ENCODE data around the gene TIMM10. TPM values are rescaled to one million over a fixed set of nuclear protein-coding genes. Genes with fewer than 3 reads are reported as not detected.

The TIMM10 gene
- total and polyA plus RNA-seq, 8 donors, result 1.7 to 79.6 (median 48.9) TPM

GRCh38 chr11:57543593-57543992 is 13.0 kb upstream of the TIMM10 start:
- Histone ChIP-seq H3K4me1 (no peaks in the 10 kb centered on the region), H3K36me3 (peaks cover 0 to 29% (median 26%) of the 10 kb centered on the region in 4 donors), H3K9me3 (no peaks in the 10 kb centered on the region), H3K4me3 (no peak overlapping the region), H3K27ac (no peak overlapping the region), H3K27me3 (no peaks in the 10 kb centered on the region)
- no peak for DNase-seq
- 26 to 40% (median 34%) methylated on average over 5 to 6 of the region's 6 CpGs for WGBS, 5 donors
- intact Hi-C loops (cut with DNase I; ENCODE audit: low total_unique reads), result no loop called here
- TF ChIP-seq CTCF (IDR thresholded peaks at IDR 0.05) (no peak), POLR2A (IDR thresholded peaks at IDR 0.05) (no peak), EP300 (IDR thresholded peaks at IDR 0.05) (no peak), POLR2AphosphoS5 (IDR thresholded peaks at IDR 0.05) (no peak)

- Histone ChIP-seq H3K4me3 (no peak overlapping the region), H3K27me3 (no peaks in the 10 kb centered on the region), H3K4me1 (no peaks in the 10 kb centered on the region), H3K9me3 (no peaks in the 10 kb centered on the region), H3K27ac (no peak overlapping the region), H3K36me3 (peaks cover 0 to 20% (median 16%) of the 10 kb centered on the region in 4 donors)
- TF ChIP-seq EP300 (IDR thresholded peaks at IDR 0.05) (no peak), CTCF (IDR thresholded peaks at IDR 0.05) (no peak), POLR2A (IDR thresholded peaks at IDR 0.05) (no peak), POLR2AphosphoS5 (IDR thresholded peaks at IDR 0.05) (no peak)
- 63 to 81% (median 65%) methylated on average over 4 of the region's 4 CpGs for WGBS, 5 donors
- DNase-seq, result no peak
- intact Hi-C loops (cut with DNase I; ENCODE audit: low total_unique reads), result no loop called here
Measured at GRCh38 chr11:57542582-57542981, 12.0 kb upstream of the TIMM10 start.

GRCh38 chr11:57541169-57541568 is 10.6 kb upstream of the TIMM10 start:
- TF ChIP-seq EP300 (IDR thresholded peaks at IDR 0.05) (no peak), CTCF (IDR thresholded peaks at IDR 0.05) (no peak), POLR2AphosphoS5 (IDR thresholded peaks at IDR 0.05) (no peak), POLR2A (IDR thresholded peaks at IDR 0.05) (no peak)
- no peaks in the 10 kb centered on the region for H3K4me1 ChIP-seq
- H3K9me3 ChIP-seq, result no peaks in the 10 kb centered on the region
- peaks cover 0 to 6% (median 4%) of the 10 kb centered on the region in 4 donors for H3K36me3 ChIP-seq
- WGBS, 5 donors, result 85 to 91% (median 89%) methylated on average over 5 of the region's 5 CpGs
- no peak overlapping the region for H3K27ac ChIP-seq
- H3K4me3 ChIP-seq, result no peak overlapping the region
- DNase-seq, result no peak
- intact Hi-C loops (cut with DNase I; ENCODE audit: low total_unique reads), result no loop called here
- no peaks in the 10 kb centered on the region for H3K27me3 ChIP-seq

GRCh38 chr11:57539342-57539741 is 8.8 kb upstream of the TIMM10 start:
- Histone ChIP-seq H3K4me1 (no peaks in the 10 kb centered on the region), H3K4me3 (no peak overlapping the region), H3K27ac (no peak overlapping the region), H3K9me3 (no peaks in the 10 kb centered on the region), H3K36me3 (peaks cover 0 to 6% (median 0%) of the 10 kb centered on the region in 4 donors), H3K27me3 (no peaks in the 10 kb centered on the region)
- DNase-seq, result no peak
- intact Hi-C loops (cut with DNase I; ENCODE audit: low total_unique reads), result no loop called here
- TF ChIP-seq CTCF (IDR thresholded peaks at IDR 0.05) (no peak), EP300 (IDR thresholded peaks at IDR 0.05) (no peak), POLR2AphosphoS5 (IDR thresholded peaks at IDR 0.05) (no peak), POLR2A (IDR thresholded peaks at IDR 0.05) (no peak)
- 50 to 70% (median 60%) methylated on average over 1 of the region's 1 CpG for WGBS, 5 donors

All from stomach (tissue), 9 donors.